Coronary artery (tissue), 2 donors: ENCODE data around the gene LCN2.
A peak's percentile ranks its signal among the peaks of the same experiment; 100 is the strongest.
"Not testable (repeated sequence)": the region's sequence is repeated elsewhere in the genome, so short reads cannot be mapped to it uniquely, and the experiment has no call there.

Experiments
- DNase-seq: peaks from one replicate; pipeline ENCODE4 v3.0.0-alpha.2; 2017; ENCODE audit warnings: low spot score
- H3K27ac ChIP-seq, 2 donors: fragments of 200-600 bp; sonication (generic); one replicate each; pipeline ENCODE4 v1.5.1; 2016 to 2019
- H3K4me3 ChIP-seq: fragments of 200-600 bp; sonication (generic); 2 replicates; pipeline ENCODE4 v1.5.1; 2016; ENCODE audit warnings: mild to moderate bottlenecking, moderate library complexity
- TF ChIP-seq, protein P1 (sequence below): fragments of 200-600 bp; sonication (generic); IDR thresholded peaks from one replicate; pipeline ENCODE4 v1.5.1; 2019; ENCODE audit warnings: antibody characterized with exemption

Gene LCN2

DNA sequence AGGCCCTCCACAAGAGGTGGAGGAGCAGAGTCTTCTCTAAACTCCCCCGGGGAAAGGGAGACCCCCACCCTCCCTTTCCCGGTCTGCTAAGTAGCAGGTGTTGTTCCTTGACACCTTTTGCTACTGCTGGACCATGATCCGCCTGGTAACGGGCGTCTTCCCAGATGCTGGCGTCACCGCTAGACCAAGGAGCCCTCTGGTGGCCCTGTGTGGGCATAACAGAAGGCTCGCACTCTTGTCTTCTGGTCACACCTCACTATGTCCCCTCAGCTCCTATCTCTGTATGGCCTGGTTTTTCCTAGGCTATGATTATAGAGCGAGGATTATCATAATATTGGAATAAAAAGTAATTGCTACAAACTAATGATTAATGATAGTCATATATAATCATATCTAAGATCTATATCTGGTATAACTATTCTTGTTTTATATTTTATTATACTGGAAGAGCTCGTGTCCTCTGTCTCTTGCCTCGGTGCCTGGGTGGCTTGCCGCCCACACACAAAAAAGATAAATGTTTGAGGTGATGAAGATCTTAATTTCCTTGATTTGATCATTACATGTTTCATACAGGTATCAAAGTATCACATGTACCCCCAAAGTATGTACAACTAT is 19.2 kb upstream of the LCN2 start:
- DNase-seq, H3K27ac ChIP-seq, H3K4me3 ChIP-seq: not testable (repeated sequence)
- TF ChIP-seq, protein P1, sequence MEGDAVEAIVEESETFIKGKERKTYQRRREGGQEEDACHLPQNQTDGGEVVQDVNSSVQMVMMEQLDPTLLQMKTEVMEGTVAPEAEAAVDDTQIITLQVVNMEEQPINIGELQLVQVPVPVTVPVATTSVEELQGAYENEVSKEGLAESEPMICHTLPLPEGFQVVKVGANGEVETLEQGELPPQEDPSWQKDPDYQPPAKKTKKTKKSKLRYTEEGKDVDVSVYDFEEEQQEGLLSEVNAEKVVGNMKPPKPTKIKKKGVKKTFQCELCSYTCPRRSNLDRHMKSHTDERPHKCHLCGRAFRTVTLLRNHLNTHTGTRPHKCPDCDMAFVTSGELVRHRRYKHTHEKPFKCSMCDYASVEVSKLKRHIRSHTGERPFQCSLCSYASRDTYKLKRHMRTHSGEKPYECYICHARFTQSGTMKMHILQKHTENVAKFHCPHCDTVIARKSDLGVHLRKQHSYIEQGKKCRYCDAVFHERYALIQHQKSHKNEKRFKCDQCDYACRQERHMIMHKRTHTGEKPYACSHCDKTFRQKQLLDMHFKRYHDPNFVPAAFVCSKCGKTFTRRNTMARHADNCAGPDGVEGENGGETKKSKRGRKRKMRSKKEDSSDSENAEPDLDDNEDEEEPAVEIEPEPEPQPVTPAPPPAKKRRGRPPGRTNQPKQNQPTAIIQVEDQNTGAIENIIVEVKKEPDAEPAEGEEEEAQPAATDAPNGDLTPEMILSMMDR = peak; percentile 35

GRCh38 chr9:128130651-128131050 is 18.6 kb upstream of the LCN2 start:
- DNase-seq, H3K27ac ChIP-seq, H3K4me3 ChIP-seq: not testable (repeated sequence)

DNA sequence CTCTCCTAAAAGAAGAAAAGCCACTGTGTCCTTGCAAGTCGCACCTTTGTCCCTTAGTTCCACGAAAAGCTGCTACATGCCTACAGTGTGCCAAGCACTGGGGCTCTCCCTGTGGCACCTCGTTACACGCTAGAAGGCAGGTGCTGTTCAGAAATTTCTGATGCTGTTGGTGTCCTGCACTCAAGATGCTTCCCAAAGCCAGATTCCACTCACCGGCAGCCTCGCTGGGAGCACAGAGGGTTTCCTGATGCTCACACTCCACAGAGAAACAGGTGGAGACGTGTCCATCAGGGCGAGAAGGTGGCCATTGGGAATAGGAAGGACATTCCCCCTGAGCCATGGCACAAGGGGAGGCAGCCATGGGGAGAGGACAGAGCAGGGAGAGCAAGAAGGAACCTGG is 17.9 kb upstream of the LCN2 start:
- DNase-seq, H3K27ac ChIP-seq, H3K4me3 ChIP-seq: not testable (repeated sequence)

GRCh38 chr9:128132139-128132538 is 17.1 kb upstream of the LCN2 start:
- not testable (repeated sequence) for H3K4me3 ChIP-seq, H3K27ac ChIP-seq, DNase-seq

DNA sequence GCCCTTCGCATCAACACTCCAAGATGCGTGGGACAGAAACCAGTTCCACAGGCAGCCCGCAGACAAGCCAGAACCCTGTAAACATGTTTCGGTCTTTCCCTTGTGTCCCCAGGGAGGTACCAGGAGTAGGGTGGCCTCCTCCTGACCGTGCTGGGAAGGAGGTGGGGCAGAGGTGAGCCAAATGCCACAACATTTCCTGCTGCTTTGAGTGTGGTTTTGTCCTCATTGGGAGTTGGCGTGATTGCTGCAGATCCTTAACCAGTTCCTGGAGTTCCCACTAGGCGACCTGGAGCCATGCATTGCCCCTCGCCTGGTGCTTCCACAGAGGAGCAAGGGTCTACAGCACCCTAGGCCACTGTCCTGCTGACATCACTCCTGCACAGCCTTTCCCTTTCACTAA is 13.7 kb upstream of the LCN2 start:
- H3K4me3 ChIP-seq, DNase-seq, H3K27ac ChIP-seq: not testable (repeated sequence)

DNA sequence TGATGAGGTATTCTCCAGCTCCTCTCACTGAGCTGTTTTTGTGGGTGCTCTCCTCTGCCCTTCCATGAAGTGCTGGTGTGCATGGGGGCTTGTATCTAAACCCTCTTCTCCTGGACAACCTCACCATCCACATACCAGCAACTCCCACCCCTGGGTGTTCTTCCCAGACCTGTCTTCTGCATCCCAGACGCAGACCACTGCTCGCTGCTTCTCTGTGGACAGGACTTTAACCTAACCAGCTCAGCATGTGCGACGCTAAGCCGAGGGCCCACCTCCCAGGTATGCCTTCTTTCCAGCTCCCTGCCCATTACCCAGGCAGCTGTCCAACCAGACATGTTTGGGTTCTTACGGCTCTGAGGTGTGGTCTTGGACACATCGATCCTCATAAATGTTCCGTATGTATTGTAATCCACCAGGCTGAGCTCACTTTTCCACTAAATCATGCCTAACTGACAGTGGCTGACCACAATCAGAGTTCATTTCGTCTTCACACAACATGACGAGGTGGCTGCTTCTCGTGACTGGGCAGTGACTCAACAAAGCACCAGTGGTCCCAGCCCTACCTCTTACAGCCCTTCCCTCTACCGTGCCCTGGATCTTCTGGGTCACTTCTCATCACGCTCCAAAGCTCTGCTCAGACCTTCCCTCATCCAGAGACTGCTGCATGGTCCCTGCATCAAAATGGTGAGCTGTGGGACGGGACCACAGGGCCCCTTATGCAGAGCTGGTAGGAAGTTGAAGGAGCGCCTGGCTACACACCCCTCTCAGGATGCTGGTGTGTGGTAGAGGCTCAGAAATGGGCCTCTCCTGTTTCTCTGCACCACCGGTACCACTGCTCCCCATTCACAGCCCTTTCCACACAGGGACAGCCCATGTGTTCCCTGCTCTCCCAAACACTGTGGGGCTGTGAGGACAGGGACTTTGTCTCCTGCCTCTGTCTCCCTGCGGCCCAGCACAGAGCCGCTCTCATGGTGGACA is 12.1 kb upstream of the LCN2 start:
- Histone ChIP-seq H3K27ac (no peak overlapping the region), H3K4me3 (no peak overlapping the region)

GRCh38 chr9:128138001-128138400 is 11.3 kb upstream of the LCN2 start:
- TF ChIP-seq, protein P1 = no peak
- no peak for DNase-seq
- no peak overlapping the region for H3K4me3 ChIP-seq
- no peak overlapping the region for H3K27ac ChIP-seq

More for the DNA sequence above, 12.1 kb upstream of the LCN2 start:
- no peak for DNase-seq
- TF ChIP-seq, protein P1 = no peak

DNA sequence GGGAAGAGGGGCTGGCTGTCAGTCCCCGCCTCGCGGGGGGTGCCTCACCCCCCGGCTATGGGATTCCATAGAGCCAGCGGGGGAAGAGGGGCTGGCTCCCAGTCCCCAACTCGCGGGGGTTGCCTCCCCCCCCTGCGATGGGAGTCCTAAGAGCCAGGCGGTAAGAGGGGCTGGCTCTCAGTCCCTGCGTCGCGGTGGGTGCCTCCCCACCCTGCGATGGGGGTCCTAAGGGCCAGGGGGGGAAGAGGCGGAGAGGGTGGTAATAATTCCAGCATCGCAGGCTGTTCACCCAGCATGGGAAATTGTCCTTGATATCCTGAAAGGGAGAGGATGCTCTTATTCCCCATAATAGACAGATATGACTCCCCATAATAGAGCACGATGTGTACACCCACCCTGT is 9.6 kb upstream of the LCN2 start:
- no peak overlapping the region for H3K4me3 ChIP-seq
- no peak for DNase-seq

DNA sequence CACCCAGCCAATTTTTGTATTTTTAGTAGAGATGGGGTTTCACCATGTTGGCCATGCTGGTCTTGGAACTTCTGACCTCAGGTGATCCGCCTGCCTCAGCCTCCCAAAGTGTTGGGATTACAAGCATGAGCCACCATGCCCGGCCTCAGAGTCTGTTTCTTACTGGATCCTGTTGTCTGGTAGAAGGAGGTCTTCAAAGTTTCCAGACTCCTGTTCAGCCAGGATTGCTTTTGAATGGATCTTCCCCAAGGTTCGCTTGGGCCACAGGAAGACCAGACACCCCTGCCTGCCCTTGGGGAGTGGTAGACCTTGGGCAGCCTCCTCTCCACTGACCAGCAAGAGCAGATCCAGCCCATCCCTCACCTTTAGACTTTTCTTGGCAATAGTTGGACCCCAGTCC is 7.6 kb upstream of the LCN2 start:
- no peak for DNase-seq

More for the DNA sequence above, 9.6 kb upstream of the LCN2 start:
- no peak overlapping the region for H3K27ac ChIP-seq
- TF ChIP-seq, protein P1 = no peak

More for the DNA sequence above, 7.6 kb upstream of the LCN2 start:
- Histone ChIP-seq H3K4me3 (no peak overlapping the region), H3K27ac (no peak overlapping the region)
- TF ChIP-seq, protein P1 = no peak
